ENCODE measurements around the gene CNTROB.

GRCh38 chr17:7886227-7887037 lies 45.6 kb upstream of the CNTROB start:
- TF ChIP-seq CTCF (IDR thresholded peaks at IDR 0.05) (peak in 1 of 4 experiments; percentile 15), POLR2A (IDR thresholded peaks at IDR 0.05) (peak; percentile 15)
